Measurements from ENCODE around the gene TRIM72.
"Not testable (repeated sequence)": the region's sequence is repeated elsewhere in the genome, so short reads cannot be mapped to it uniquely, and the experiment has no call there.

The TRIM72 gene

DNA sequence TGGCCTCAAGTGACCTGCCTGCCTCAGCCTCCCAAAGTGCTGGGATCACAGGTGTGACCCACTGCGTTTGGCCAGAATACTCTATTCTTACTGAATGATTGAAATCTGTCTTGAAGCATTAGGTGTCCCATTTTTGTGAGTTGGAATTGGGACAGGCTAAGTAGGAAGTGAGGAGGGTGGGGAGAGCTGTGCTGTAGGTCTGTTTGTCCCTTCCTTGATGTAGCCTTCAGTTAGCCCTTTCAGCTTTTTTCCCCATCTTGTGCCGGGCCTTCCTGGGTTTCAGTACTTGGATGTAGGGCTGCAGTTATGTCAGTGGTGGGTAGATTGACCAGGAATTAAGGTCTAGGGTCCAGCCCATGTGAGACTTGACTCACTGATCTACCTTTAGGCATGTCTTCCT, 20.0 kb upstream of the TRIM72 start:
- no peak for DNase-seq (ENCODE audit: low read depth in 1 of 2, low spot score in 1 of 2)
- in situ Hi-C loops (cut with HindIII; ENCODE audit: low pct_unique_long_range_greater_than_20kb, low sequenced_read_pairs): no loop called here
- no peak for TF ChIP-seq JUND (IDR thresholded peaks at IDR 0.05; ENCODE audit: low read depth)

DNA sequence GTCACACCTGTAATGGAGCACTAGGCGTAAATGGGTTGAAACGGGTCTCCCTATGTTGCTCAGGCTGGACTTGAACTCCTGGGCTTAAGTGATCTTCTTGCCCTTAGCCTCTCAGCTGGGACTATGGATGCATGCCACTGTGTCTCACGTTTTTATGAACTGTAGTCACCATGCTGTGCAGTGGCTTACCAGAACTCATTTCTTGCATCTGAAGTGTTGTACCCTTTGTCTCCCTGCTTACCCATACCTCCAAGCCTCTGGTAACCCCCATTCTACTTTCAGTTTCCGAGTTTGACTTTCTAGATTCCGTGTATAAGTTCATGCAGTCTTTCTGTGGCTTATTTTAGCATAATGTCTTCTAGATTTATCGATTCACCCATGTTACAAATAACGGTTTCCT, 19.0 kb upstream of the TRIM72 start:
- DNase-seq (ENCODE audit: low read depth in 1 of 2, low spot score in 1 of 2): no peak
- TF ChIP-seq JUND (IDR thresholded peaks at IDR 0.05; ENCODE audit: low read depth): no peak
- in situ Hi-C loops (cut with HindIII; ENCODE audit: low pct_unique_long_range_greater_than_20kb, low sequenced_read_pairs): no loop called here

DNA sequence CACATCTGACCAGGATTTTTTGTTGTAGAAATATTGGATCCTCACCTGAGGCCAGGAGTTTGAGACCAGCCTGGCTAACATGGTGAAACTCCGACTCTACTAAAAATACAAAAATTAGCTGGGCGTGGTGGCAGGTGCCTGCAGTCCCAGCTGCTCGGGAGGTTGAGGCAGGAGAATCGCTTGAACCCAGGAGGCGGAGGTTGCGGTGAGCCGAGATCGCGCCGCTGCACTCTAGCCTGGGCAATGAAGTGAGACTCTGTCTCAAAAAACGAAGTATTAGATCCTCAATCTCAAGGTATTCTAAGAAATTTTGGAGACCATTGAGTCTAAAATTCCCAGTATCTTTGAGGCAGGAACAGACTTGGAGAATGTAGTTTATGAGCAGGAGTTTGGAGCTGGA, 18.1 kb upstream of the TRIM72 start:
- DNase-seq (ENCODE audit: low read depth in 1 of 2, low spot score in 1 of 2); in situ Hi-C loops (cut with HindIII; ENCODE audit: low pct_unique_long_range_greater_than_20kb, low sequenced_read_pairs): not testable (repeated sequence)

DNA sequence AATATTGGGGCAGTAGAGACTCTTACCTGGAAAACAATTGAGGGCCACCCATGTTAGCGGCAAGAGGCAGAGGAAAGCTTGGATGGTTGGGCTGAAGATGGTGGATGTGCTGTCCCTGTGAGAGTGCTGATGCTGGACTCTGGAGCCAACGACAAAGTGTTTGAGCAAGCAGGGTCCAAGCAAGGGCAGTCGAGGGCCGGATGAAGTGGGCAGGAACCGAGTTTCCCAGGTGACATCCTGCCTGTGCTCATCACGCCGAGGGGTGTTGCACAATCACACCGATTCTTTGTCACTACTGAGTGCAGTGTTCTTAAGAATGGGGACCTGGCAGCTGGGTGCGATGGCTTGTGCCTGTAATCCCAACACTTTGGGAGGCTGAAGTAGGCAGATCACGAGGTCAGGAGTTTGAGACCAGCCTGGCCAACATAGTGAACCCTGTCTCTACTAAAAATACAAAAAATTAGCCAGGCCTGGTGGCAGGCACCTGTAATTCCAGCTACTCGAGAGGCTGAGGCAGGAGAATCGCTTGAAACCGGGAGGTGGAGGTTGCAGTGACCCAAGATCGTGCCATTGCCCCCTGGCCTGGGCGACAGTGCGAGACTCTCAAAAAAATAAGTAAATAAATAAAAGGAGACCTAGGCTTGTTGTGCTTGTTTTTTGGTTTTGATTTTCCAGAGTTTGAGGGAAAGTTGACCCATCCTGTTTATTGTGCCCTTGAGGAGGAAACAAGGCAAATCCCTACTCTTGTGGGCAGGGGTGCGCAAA, 17.4 kb upstream of the TRIM72 start:
- TF ChIP-seq JUND (IDR thresholded peaks at IDR 0.05; ENCODE audit: low read depth): no peak
- in situ Hi-C loops (cut with HindIII; ENCODE audit: low pct_unique_long_range_greater_than_20kb, low sequenced_read_pairs): no loop called here
- DNase-seq (ENCODE audit: low read depth in 1 of 2, low spot score in 1 of 2): no peak

DNA sequence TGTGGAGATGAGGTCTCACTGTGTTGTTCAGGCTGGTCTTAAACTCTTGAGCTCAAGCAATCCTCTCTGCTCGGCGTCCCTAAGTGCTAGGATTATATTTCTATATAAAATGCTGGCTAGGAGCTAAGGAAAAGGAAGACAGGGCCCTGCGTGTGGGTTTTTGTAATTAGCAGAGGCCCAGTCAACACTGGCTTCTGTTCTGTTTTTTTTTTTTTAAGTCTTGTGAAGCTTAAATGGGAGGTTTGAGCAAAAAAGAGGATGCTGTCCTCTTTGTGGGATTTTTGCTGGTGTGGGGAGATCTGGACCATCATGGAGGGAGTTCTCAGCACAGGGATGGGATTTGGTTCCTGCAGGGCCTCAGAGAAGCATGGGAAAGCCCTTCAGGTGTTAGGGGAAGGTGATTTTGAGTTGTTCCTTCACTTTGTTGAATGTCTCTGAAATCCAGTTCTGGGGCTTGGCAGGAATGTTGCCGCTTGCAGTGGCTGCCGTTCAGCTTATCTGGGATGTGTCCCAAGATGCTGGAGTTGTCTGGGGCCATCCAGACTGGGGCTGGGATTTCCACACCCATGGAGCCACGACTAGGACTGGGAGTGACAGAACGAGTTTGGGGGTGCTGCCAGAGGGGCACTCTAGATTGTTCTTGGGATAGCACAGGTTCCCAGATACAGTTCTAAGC, 15.6 kb upstream of the TRIM72 start:
- in situ Hi-C loops (cut with HindIII; ENCODE audit: low pct_unique_long_range_greater_than_20kb, low sequenced_read_pairs): no loop called here
- no peak for DNase-seq (ENCODE audit: low read depth in 1 of 2, low spot score in 1 of 2)
- no peak for TF ChIP-seq JUND (IDR thresholded peaks at IDR 0.05; ENCODE audit: low read depth)

DNA sequence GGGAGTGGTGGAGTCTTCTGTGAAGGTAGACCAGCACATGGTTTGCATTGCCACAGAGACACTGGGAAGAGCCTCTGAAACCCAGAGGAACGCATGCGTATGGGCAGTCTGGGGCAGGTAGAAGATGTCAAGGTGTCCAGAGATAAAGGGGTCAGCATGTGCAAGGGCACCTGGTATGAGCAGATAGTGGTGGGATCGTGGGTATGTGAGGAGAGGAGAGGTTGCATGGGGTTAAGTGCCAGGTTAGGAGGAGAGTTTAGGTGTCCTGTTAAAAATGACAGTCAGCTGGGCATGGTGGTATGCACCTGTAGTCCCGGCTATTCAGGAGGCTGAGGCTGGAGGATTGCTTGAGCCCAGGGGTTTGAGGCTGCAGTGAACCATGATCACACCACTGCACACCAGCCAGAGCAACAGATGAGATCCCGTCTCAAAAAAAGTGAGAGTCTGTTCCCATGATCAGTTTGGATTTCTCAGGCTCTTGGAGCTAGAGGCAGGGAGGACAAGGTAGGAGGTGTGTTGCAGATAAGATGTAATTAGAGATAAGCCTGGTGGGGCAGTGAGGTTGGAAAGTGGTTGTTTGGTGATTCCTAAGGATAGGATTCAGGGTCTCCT, 14.4 kb upstream of the TRIM72 start:
- TF ChIP-seq JUND (IDR thresholded peaks at IDR 0.05; ENCODE audit: low read depth): no peak
- DNase-seq (ENCODE audit: low read depth in 1 of 2, low spot score in 1 of 2): no peak
- in situ Hi-C loops (cut with HindIII; ENCODE audit: low pct_unique_long_range_greater_than_20kb, low sequenced_read_pairs): no loop called here

DNA sequence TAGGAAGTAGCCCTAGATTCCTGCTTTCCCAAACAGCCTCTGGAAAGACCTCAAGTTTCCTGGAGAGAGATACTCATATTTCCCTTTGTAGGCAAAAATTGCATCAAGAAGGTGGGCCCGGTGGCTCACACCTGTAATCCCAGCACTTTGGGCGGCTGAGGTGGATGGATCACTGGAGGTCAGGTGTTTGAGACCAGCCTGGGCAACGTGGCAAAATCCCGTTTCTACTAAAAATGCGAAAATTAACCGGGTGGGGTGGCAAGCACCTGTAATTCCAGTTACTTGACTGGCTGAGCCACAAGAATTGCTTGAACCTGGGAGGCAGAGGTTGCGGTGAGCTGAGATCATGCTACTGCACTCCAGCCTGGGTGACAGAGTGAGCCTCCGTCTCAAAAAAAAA, 13.8 kb upstream of the TRIM72 start:
- in situ Hi-C loops (cut with HindIII; ENCODE audit: low pct_unique_long_range_greater_than_20kb, low sequenced_read_pairs); DNase-seq (ENCODE audit: low read depth in 1 of 2, low spot score in 1 of 2): not testable (repeated sequence)

DNA sequence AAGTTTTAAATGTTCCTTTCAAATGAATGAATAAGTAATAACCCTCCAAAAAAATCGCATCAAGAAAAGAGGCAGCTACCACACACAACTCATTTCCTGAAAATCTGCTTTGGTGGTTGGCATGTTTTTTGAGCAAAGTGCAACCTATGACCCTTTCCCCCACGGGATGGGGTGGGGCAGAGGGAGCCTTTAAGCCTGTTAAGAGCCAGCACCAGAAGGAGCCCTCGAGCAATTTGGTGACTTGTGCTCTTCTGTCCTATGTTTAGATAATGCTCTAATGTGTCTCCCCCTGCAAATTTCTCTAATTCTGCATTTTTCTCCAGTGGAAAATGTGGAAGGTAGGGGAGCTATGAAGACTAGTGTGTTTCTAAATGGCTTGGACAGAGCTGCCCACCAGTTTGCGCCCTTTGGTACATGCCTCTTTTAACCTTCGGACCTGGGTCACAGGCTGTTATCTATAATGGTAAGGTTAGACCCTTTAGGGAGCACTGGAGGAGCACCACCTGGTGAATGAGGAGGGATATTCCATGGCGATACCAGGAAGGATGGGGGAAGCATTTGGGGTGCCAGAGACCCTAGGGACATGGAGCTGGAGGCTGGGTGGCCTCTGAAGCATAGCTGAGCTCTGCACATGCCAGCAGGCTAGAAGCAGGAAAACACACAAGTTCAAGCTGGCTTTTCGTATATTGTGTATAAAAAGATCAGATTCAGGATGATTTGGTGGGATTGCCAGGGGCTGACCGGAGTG, 12.9 kb upstream of the TRIM72 start:
- TF ChIP-seq JUND (IDR thresholded peaks at IDR 0.05; ENCODE audit: low read depth): no peak
- in situ Hi-C loops (cut with HindIII; ENCODE audit: low pct_unique_long_range_greater_than_20kb, low sequenced_read_pairs): no loop called here
- DNase-seq (ENCODE audit: low read depth in 1 of 2, low spot score in 1 of 2): no peak

DNA sequence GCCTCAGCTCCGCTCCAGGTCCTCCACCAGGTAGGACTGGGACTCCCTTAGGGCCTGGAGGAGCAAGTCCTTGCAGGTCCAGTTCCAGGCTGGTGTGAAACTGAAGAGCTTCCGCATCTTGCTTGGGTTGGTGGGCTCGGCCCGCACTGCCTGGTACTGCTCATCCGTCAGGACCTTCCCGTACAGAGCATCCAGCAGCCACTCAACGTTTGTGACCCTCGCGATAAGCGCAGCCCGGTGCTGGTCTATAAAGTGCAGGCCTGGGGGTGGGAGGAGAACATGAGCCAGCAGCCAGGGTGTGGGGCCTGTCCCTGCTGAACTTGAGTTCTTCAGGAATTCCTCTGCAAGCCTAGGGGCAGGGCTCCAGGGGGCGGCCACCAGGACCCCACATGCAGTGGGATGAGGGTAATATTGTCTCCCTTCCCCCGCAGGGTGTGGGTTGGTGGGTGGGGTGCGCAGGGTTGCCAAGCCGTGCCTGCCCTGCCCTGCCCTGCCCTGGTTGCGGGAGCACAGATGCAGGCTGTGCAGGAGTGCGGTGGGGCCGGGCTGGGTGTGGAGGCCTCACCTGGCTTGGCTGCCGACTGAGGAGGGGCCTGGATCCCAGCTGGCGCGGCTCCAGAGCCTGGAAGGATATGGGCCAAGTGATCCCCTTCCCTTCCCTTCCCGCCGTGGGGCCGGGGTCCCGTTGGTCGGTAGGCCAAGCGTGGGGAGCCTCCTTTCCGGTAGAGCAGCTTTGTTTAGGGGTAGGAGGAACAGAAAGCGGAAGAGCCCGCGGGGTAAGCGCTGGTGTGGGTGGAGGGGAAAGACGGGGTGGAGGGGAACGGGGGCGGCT, 12.1 kb upstream of the TRIM72 start:
- TF ChIP-seq JUND (IDR thresholded peaks at IDR 0.05; ENCODE audit: low read depth): no peak
- in situ Hi-C loops (cut with HindIII; ENCODE audit: low pct_unique_long_range_greater_than_20kb, low sequenced_read_pairs): no loop called here
- no peak for DNase-seq (ENCODE audit: low read depth in 1 of 2, low spot score in 1 of 2)

DNA sequence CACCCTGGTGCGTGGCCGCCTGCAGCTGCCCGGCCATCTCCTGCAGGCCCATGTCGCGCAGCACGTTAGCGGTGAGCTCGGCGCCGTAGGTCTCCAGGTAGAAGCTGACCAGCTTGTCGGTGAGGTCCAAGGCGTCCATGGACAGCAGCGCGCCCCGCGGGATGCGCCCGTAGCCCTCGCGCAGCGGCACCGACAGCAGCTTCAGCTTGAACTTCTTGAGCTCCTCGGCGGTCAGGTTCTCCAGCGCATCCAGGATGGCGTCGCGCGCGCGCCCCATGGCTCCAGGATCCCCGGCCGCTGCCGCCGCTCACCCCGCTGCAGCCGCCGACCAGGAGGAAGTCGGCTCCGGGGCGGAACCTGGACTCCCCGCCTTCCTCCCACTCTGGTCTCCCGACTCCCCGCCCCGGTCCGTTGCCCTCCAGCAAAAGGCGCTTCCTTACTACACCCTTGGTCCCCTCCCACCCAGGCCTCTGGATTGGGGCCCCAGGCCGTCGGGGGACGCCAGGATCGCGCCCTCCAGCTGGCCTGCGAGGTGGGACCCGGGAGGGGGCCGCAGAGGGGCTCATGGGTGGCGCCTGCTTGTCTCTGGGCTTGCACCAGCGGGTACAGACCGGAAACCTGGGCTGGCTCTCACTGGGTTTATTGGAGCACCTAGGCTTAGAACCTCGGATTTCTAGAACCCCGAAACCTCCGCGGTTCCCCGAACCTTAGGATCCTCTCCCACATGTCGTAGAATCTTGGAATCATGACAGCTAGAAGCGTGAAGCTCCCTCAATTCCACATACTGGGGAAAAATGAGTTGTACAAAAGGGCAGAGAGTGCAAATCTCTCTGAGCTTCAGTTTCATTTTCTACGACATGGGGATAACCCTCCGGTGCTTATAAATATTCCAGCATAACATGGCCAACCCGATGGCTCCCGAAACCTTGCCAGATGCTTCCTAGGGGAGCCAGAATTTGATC, 11.2 kb upstream of the TRIM72 start, which contains the start of gene PYCARD:
TSS of gene PYCARD (minus strand) at position 347 of the 962 bp plus-strand sequence. CDS start at position 277, 70 bp downstream.
- in situ Hi-C loops (cut with HindIII; ENCODE audit: low pct_unique_long_range_greater_than_20kb, low sequenced_read_pairs): no loop called here
- DNase-seq (ENCODE audit: low read depth in 1 of 2, low spot score in 1 of 2): no peak

More for the DNA sequence above, 11.2 kb upstream of the TRIM72 start, which contains the start of gene PYCARD:
- TF ChIP-seq JUND (IDR thresholded peaks at IDR 0.05; ENCODE audit: low read depth): no peak
